HUES48 (cell line): ENCODE measurements around the gene STK32C.
A peak's percentile ranks its signal among the peaks of the same experiment; 100 is the strongest.
"Not testable (repeated sequence)": the region's sequence is repeated elsewhere in the genome, so short reads cannot be mapped to it uniquely, and the experiment has no call there.

Source experiments
- H3K27ac ChIP-seq: one replicate; pipeline ENCODE4 v1.7.0; 2013; ENCODE audit warnings: low read depth, low read length, inconsistent platforms
- H3K27me3 ChIP-seq: 2 replicates; pipeline ENCODE4 v1.6.1; 2013; ENCODE audit warnings: mild to moderate bottlenecking, low read length; ENCODE audit not compliant: control insufficient read depth, insufficient read depth
- H3K36me3 ChIP-seq: 2 replicates; pipeline ENCODE4 v1.6.1; 2013; ENCODE audit warnings: low read length; ENCODE audit not compliant: control insufficient read depth, insufficient read depth
- H3K4me1 ChIP-seq: 2 replicates; pipeline ENCODE4 v1.6.1; 2013; ENCODE audit warnings: mild to moderate bottlenecking, low read length; ENCODE audit not compliant: control insufficient read depth, insufficient read depth
- H3K4me3 ChIP-seq: 2 replicates; pipeline ENCODE4 v1.5.1; 2013; ENCODE audit warnings: mild to moderate bottlenecking, low read depth, low read length
- H3K9ac ChIP-seq: 2 replicates; pipeline ENCODE4 v1.6.1; 2013; ENCODE audit warnings: mild to moderate bottlenecking, low read depth, low read length, moderate library complexity
- H3K9me3 ChIP-seq: 2 replicates; pipeline ENCODE4 v1.6.1; 2013; ENCODE audit warnings: low read length; ENCODE audit not compliant: control insufficient read depth, insufficient read depth

The STK32C gene

GRCh38 chr10:132307823-132308586 lies at the start of gene STK32C:
Gene STK32C (minus strand): TSS chr10:132307950. CDS start chr10:132307833, 117 bp downstream.
- no peak within 1 kb of the TSS for H3K9ac ChIP-seq
- no peaks in the 10 kb centered on the region for H3K4me1 ChIP-seq
- H3K9me3 ChIP-seq, result peaks cover 8% of the 10 kb centered on the region; the same call in 1 of the 2 replicates
- H3K4me3 ChIP-seq, result peak within 1 kb of the TSS; percentile 85
- no peak within 1 kb of the TSS for H3K27ac ChIP-seq
- no peaks in the 10 kb centered on the region for H3K36me3 ChIP-seq
- peaks cover 57% of the 10 kb centered on the region for H3K27me3 ChIP-seq

- H3K27ac ChIP-seq, result no peak overlapping the region
- no peak overlapping the region for H3K9ac ChIP-seq
- no peaks in the 10 kb centered on the region for H3K36me3 ChIP-seq
- H3K4me1 ChIP-seq, result no peaks in the 10 kb centered on the region
- H3K27me3 ChIP-seq, result no peaks in the 10 kb centered on the region
- H3K9me3 ChIP-seq, result no peaks in the 10 kb centered on the region
- no peak overlapping the region for H3K4me3 ChIP-seq
These were observed 49.0 kb upstream of the STK32C start for GRCh38 chr10:132356621-132357195.

DNA sequence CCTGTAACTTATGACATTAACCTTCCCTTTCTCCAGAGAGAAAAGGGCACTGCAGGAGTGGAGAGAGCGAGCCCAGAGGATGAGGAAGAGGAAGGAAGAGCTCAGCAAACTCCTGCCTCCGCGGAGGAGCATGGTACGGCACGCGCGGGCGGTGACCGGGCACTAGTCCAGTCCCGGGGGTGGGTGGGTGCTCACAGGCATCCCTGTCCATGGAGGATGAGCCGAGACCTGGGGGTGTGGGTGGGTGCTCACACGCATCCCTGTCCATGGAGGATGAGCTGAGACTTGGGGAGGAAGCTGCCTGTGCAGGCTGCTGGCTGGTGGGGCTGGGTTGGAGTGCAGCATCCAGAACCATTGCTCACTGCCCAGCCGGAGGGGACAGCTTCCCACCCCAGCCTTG lies 48.0 kb upstream of the STK32C start:
- Histone ChIP-seq H3K9me3 (no peaks in the 10 kb centered on the region), H3K9ac (no peak overlapping the region), H3K27ac (no peak overlapping the region), H3K36me3 (no peaks in the 10 kb centered on the region), H3K4me3 (no peak overlapping the region), H3K4me1 (no peaks in the 10 kb centered on the region), H3K27me3 (peaks cover 4% of the 10 kb centered on the region)

- Histone ChIP-seq H3K4me3 (no peak overlapping the region), H3K27me3 (peaks cover 4% of the 10 kb centered on the region), H3K27ac (no peak overlapping the region), H3K4me1 (no peaks in the 10 kb centered on the region), H3K36me3 (no peaks in the 10 kb centered on the region), H3K9me3 (no peaks in the 10 kb centered on the region), H3K9ac (no peak overlapping the region)
These were observed 47.5 kb upstream of the STK32C start for GRCh38 chr10:132355297-132355696.

DNA sequence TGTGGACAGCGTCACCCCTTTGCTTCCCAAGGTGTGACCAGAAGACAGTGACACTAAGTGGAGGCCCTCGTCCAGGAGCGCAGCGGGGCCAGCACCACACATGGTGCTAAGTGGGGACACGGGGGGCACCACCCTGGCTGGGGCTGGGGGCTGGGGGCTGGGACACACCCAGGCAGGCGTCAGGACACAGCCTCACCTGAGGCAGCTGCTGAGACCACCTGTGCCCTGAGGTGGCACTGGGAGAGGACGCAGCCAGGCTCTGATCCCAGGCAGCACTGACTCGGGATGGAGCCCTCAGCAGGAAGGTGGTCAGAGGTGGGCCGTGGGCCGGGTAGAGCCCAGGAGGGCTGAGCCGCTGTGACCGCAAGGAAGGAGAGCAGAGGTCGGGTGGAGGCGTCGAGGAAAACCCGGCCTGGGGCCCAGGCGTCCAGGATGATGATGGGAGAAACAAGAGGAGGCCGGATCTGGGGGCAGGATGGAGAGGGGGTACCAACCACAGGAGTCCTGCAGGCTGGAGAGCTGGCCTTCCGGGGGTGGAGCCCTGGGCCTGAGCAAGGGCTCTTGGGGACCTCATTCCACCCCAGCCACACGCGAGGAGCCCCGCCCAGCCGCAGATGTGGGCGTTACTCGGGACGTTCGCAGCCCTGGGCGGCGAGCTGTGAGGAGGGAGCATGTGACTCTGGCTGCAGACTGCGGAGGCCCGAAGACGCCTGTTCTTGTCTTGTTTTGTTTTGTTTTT lies 46.8 kb upstream of the STK32C start:
- Histone ChIP-seq H3K27ac (no peak overlapping the region), H3K4me3 (no peak overlapping the region), H3K27me3 (peaks cover 4% of the 10 kb centered on the region), H3K4me1 (no peaks in the 10 kb centered on the region), H3K9ac (no peak overlapping the region), H3K9me3 (no peaks in the 10 kb centered on the region), H3K36me3 (no peaks in the 10 kb centered on the region)

DNA sequence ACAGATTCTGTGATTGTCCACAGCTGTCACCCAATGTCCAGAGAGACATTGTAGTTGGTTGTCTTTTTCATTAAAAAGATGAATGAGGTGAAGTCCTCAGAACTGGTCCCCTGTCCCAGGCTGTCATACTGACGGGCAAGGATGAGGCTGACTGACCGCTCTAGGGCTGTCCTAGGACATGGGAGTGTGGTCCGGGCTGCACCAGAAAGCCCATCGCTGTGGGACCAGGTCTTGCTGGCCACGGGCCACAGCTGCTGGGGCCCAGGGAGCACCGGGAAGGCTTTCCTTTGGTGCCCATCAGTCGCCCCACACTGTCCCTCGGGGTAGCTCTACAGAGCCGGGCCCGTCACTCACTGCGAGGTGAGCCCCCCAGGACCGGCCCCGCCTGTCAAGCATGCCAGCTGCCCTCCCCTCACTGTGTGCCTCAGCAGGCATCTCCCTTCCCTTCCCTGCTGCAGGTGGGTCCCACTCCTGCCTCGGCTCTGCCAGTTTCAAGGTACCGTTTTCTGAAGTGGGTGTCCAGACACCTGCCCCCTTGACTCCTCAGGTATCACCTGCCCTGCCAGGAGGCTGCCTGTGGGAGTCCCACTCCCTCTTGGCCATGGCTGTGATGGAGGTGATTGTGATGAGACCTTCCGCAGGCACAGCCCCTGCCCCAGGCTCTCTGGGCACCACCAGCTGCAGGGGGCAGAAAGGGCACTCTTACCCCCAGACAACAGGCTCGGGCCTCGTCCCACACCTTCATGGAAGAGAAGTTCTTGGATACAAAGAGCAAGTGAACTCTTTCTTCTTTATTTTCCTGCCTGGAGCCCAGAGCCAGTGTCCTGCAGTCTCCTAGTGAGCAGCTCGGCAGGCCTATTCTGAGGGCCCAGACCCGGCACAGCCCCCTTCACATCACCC lies 46.0 kb upstream of the STK32C start:
- Histone ChIP-seq H3K36me3 (no peaks in the 10 kb centered on the region), H3K9ac (no peak overlapping the region), H3K27ac (no peak overlapping the region), H3K9me3 (no peaks in the 10 kb centered on the region), H3K27me3 (peaks cover 4% of the 10 kb centered on the region), H3K4me3 (no peak overlapping the region), H3K4me1 (no peaks in the 10 kb centered on the region)

DNA sequence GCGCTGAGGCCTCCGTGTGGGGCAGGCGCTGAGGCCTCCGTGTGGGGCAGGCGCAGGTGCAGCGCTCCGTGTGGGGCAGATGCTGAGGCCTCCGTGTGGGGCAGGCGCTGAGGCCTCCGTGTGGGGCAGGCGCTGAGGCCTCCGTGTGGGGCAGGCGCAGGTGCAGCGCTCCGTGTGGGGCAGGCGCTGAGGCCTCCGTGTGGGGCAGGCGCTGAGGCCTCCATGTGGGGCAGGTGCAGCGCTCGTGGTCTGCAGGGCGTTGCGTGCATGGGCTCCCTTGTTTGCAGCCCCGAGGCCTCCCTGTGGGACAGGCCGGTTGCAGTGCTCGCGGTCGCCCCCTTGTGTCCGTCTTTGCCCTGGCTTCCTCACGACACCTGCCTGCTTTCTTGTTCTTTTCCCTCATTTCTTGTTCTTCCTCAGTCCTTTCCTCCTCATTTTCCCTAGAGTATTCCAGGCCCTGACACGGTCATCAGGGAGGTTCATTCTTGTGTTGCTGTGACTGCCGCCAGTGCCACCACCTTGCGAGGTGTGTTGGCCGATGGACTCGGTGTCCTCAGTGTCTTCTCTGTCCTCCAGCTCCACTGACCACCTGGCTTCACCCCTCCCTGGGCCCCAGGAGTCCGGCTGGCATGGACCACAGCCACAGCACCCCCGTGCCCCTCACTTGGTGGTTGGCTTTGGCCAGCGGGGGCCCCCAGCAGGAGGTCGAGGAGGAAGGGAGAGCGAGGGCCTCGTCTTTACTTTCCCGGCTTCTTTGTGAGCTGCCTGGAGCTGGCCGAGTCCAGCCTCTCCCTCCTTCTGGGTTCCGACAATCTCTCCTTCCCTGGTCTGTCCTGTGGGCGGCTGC lies 44.9 kb upstream of the STK32C start:
- H3K27me3 ChIP-seq, H3K4me1 ChIP-seq, H3K9me3 ChIP-seq, H3K27ac ChIP-seq, H3K36me3 ChIP-seq, H3K4me3 ChIP-seq, H3K9ac ChIP-seq: not testable (repeated sequence)

GRCh38 chr10:132351611-132352010 lies 43.9 kb upstream of the STK32C start:
- Histone ChIP-seq H3K9ac (no peak overlapping the region), H3K4me3 (no peak overlapping the region), H3K4me1 (no peaks in the 10 kb centered on the region), H3K27me3 (peaks cover 4% of the 10 kb centered on the region), H3K36me3 (no peaks in the 10 kb centered on the region), H3K9me3 (no peaks in the 10 kb centered on the region), H3K27ac (no peak overlapping the region)

DNA sequence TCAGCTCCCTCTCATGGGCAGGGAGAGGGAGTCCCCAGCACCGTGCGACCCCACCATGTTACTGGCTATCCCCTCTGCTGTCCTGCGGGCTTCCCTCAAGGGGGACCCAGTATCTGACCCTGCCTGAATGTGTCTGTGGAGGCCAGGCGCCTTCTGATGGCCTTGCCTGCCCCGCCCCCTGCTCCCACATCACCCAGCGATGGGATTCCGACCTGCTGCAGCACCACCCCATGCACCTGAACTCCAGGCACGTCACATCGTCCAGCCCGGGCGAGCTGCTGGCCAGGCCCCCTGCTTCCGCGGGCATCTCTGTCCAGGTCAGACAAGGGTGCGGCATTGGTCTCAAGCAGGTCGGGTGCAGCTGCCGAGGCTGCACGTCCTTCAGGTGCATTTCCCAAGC lies 43.2 kb upstream of the STK32C start:
- H3K27me3 ChIP-seq, result peaks cover 4% of the 10 kb centered on the region
- no peak overlapping the region for H3K27ac ChIP-seq
- no peaks in the 10 kb centered on the region for H3K9me3 ChIP-seq
- no peak overlapping the region for H3K9ac ChIP-seq
- no peaks in the 10 kb centered on the region for H3K4me1 ChIP-seq
- no peak overlapping the region for H3K4me3 ChIP-seq
- no peaks in the 10 kb centered on the region for H3K36me3 ChIP-seq

DNA sequence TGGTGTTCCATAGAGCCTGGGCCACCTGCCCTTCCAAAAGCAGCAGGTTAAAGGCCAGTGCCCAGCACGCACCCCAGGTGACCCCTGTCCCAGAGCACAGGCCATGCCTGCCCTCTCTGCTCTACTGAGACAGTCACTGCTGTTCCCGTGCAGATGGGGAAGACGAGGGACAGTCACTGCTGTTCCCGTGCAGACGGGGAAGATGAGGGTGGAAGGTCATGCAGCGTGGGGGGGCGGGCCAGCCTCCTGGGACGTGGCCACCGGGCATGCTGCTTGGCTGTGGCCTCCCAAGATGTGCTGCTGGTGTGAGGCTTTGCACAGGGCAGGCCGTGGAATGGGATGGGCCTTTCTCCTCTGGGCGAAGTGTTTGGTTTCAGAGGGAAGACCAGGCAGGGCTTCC lies 42.6 kb upstream of the STK32C start:
- Histone ChIP-seq H3K4me3 (no peak overlapping the region), H3K27ac (no peak overlapping the region), H3K27me3 (peaks cover 4% of the 10 kb centered on the region), H3K36me3 (no peaks in the 10 kb centered on the region), H3K9ac (no peak overlapping the region), H3K9me3 (no peaks in the 10 kb centered on the region), H3K4me1 (no peaks in the 10 kb centered on the region)
